HG03432 (cell line): ENCODE results near the gene ANKRD39.
A peak's percentile ranks its signal among the peaks of the same experiment; 100 is the strongest.

ENCODE experiments used
- ATAC-seq: cut with Tn5 transposase; IDR thresholded peaks from one replicate; pipeline ENCODE4 v1.9.1; 2021; ENCODE audit warnings: mild to moderate bottlenecking, moderate library complexity; ENCODE audit not compliant: unreplicated experiment

ANKRD39 gene

DNA sequence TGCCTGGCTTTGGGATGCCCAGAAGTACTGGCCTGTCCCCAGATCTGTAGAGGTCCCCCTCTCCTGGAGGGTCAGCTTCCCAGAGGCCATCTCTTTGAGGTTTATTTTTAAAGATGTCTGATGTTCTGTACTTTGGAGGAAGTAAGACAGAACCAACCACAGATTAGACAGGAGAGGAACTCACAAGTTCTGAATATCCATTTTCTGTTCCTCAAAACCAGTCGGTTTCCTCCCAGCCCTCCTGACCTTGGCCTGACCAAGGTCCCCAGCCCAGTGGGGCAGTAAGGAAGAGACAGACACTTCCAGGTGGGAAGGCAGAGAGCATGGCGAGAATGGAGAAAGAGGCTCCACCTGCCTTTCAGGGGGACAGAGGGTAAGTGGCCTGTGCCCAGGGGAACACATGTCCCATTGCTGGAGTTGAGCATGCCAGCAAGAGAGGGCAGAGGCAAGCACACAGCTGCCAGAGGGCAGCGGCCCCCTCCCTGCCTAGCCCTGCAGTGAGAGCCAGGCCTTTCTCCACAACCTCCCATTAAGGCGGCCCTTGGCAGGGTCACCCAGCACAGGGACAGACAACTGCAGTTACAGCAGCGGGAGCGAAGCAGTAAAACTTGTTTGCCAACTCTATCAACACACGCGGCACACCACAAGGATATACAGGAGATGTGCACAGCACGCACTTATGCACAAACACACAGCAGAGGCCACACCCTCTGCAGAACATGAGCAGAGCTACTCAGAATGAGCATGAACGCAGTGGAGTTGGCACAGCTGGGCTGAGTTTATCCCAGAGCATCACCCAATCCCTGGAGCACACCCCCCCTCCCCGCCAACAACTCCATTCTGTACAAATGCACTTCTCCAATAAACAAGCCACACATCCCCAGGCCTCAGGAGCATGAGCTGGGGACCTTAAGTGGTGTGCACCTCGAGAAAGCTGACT is 30.5 kb upstream of the ANKRD39 start:
- ATAC-seq = no peak

DNA sequence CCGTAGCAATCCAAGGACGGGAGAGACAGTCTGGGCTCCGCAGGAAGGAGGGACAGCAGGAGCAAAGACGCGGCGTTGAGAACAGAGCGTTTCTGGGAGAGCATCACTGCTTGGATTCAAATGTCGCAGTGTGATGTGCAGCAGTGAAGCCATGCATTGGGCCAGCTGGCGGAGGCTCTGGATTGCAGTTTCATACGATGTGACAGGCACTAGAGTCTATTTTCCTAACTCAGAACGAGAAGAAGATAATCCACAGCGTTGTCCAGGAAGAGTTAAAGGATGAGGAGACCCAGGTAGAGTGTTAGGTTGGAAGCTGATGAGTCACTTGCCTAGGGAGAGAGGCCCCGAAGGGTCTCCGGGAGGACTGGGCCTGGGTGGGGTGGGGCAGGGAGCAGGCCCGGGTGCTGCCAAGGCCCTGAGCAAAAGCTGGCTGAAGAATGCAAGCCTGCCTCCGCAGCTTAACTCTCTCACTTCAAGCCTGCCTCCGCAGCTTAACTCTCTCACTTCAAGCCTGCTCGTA is 29.7 kb upstream of the ANKRD39 start:
- no peak for ATAC-seq

DNA sequence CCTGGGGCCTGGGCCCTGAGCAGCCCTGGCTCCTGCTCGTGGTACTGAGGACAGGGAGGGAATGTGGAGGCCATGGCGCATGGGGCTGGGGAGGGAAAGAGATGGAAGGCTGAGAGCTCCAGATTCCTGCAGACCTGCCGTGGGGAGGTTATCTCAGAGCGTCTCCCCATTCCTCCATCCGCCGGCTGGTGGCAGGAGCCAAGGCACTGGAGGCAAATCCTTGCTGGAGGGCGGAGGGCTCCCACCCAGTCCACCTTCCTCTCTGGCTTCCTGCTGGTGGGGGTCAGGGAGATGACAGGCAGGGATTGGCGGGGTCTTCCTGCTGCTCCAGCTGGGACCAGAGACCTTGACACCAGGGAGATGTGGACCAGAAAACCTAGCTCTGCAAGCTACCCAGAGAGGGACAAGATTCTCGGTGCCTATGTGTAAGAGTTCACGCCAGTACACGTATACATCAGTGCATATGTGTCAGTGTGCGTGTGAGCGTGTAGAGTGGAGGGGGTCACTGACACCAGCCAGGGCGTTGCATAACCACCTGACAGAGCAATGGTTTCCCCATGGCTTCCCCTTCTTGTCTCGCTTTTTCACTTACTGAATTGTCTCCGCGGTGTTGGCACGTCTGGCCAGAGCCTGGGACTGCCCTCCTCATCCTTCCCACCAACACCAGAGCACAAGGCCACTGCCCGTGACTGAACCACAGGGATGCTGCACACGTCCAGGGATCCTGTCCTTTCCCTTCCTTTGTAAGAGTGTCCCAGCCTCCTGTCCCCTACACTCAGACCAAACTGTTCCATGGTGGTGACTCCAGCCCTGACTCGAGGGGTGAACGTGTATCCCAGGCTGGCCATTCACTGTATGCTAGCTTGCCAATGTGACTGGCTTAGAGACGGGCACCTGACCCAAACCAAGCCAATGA is 27.9 kb upstream of the ANKRD39 start:
- no peak for ATAC-seq

DNA sequence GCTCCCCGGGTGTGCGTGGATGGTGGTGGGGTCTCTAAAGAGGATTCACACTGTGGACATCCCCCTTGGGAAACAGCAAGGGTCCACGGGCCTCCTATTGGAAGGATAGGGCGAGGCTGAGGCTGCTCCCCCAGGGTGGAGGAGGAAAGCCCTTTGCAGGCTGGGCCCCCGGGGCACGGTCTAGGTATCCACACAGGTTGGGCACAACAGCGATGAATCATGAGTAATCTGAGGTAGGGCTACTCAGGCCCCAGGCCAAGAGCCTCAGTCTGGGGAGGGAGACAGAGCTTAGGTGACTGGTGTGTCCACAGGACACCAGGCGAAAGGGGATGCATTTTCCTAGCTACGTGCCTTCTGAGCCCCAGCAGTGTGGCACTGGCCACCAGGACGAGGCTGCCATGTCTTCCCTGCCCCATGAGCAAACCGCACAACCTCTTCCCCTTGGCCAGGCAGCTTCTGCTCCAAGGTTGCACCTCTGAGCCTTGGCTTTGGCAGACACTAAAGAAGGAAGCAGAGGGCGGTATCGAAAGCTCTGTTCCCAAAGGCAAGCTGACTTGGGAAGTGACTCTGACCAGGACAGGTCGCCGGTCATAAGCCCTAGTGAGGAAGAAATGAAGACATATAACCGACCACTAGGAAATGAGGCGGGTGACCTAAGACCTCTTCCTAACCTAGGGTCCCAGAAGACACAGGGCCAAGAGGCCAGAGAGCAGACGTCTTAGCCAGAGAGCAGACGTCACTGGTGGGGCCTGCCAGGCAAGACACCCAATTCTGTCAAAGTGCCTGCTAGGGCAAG is 26.7 kb upstream of the ANKRD39 start:
- no peak for ATAC-seq

DNA sequence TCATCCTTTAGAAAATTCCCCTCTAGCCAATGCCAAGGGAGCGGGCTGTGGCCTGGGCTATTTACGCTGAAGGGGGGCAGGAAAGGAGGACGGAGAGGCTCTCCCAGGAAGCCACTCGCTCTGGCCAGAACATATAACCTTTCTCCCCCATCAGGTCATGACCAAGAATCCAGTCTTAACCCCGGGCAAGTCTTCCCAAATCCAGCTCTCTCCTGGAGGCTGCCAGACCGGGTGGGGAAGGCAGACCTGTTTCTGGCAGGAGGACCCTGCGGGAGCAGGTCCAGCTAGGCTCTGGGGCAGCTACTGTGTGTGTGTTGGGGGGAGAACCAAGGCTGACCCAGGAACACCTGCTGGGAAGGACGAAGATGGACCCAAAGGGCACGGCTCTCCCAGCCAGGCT is 25.5 kb upstream of the ANKRD39 start:
- ATAC-seq = no peak

DNA sequence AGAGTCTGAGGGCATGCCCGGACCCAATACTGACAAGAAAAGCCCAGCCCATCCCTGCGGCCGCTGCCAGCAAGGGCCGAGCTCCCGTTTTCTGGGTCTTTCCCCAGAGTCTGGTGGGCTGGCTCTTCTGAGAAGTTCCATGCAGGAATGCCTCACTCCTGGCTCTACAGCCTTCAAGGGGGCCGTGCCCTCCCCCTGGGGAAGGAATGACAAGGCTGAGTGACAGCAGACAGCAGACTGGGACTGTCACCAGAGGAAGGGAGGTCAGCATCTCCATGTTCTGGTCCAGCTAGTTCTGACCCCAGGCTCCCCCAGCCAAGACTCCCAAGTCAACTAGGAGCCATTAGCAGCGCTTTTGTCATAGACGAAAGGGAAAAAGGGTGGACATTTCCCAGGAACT is 25.1 kb upstream of the ANKRD39 start:
- ATAC-seq = no peak

DNA sequence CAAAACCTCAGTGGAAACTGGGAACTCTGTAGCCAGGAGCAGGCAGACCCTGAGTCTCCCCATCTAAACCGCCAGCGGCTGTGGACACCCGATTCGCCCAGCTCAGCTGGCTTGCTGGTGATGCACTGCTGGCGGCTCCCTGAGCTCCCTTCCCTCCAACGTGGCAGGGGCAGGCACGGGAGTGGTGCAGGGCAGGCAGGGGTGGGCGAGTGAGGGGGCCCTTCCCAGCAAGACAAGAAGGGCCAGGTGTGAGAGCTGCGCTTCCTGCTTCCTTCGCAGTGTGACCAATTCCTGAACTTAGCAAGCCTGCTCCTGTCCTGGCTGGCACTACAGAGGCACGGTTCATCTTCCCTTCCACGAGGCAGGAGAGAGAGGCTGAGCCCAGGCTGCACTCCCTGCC is 24.4 kb upstream of the ANKRD39 start:
- no peak for ATAC-seq

DNA sequence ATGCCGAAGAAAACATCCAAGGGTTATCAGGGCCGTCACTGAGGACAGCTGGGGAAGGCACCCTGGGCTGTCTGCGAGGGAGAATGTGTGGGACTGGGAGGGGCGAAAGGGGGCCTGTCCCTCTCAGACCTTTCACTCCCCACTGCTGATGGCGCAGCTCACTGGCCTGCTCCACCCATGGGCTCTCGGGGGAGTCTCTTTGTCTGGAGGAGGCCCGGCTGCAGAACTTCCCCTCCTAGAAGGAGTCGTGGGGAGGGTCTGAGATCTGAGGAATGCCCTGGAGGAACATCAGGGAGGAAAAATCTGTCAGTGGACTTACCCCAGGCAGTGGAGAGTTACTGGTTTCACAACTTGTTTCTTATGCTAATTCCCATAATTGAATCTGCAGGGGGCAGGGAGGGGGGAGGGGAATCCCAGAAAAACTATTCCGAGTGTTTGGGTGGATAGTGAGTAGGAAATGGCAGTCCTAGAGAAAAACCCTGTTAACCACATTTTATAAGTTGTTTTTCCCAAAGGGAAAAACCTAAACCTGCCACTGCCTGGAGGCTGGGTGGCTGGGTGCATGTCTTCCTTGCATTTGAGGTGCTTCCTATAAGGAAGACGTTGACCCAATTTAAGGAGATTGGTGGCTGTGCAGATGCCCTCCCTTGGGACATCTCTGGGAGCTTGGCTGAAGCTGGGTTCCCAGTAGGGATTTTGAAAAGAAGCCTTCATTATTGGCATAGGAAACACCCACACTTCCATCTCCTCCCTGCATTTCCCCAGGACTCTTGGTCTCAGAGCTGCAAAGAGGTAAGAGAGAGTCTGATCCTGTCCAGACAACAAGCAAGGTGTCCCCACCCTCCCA is 23.8 kb upstream of the ANKRD39 start:
- no peak for ATAC-seq

- no peak for ATAC-seq
Observed at GRCh38 chr2:96880891-96881273, 23.1 kb upstream of the ANKRD39 start.

DNA sequence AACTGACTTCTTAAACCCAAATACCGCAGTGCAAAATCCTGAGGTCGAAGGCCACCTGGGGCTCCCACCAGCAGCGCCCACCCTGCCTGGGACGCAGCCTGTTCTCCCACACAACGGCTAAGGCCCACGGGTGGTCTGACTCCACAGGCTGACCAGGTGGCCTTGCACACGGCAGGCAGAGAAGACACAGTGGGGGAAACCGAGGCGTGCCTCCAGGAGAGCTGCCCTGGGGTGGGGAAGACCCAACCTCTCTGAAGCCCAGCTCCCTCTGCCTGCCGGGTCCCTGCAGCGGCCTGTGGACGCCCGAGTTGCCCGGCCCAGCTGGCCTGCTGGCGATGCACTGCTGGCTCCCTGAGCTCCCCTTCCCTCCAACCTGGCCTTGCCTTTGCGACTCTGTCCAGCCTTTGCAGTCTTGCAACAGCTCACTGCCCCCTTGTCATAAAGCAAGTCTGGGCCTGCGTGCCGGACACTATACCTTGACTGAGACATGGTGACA is 21.8 kb upstream of the ANKRD39 start:
- ATAC-seq = no peak

DNA sequence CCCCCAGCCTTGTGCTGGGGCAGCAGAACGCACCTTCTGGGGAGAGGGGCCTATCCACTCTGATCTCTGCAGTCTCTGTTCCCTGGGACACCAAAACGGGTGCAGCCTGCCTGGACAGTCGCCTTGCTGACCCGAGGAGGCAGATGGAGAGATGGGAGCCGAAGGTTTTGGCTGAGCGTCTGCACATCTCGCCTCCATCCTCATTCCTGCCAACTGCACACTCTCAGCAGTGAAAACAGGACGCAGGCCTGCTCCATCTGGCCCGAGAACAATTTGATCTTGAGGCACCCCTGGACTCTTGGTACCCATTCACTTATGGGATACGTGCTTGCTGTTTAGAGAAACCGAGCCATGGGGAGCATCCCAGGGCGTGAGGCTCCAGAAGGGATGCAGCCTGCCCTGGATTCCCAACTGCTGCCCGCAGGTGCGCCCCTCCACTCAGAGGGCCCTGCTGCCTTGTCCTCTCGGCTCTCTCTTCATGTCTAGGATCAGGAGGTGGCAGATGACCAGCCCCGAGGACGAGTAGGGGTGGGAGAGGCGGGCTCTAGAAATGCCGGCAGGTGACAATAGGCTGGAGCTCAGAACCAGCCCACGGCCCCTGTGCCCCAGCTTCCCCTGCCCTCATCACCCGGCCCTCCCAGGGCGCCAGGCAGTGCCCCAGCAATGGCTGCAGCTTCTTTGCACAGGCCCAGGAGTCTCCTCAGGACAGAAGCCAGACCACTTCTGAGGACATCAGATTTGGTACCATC is 21.2 kb upstream of the ANKRD39 start:
- no peak for ATAC-seq

- no peak for ATAC-seq
Observed at GRCh38 chr2:96878171-96878570, 20.4 kb upstream of the ANKRD39 start.

DNA sequence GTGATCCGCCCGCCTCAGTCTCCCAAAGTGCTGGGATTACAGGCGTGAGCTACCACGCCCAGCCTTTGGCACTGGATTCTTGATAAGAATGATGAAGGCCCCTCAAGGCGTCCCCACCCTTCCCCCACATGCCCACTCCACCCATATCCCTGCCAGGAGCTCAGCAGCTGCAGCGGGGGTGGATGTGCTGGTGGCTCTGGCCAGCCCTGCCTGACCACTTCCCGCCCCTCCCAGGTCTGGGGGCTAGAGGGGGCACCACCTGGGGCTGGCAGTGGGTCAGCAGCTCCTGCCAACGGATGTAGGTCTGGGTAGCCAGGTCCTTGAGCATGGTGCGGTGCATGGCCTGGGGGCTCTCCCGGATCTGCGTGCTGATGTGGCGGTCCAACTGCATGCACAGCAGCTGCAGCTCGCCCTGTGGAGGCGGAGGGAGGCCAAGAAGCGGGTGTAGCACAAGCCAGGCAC is 19.8 kb upstream of the ANKRD39 start:
- ATAC-seq = no peak

DNA sequence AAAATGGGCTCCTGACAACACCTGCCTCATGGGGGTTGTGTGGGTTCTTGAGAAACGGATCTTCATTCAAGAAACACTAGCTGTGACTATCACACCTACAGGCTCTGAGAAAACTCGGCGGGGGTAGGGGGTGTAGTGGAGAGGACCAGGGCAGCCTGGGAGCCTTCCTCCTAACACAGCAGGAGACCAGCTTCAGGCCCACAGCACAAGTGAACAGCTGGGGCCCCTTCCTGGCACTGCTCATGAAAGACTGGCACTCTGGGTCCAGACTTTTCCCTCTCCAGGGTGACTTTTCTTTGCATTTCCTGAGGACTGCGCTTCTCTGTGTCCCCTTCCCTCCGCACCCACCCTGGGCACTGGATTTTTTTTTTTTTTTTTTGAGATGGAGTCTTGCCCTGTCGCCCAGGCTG is 19.2 kb upstream of the ANKRD39 start:
- no peak for ATAC-seq

DNA sequence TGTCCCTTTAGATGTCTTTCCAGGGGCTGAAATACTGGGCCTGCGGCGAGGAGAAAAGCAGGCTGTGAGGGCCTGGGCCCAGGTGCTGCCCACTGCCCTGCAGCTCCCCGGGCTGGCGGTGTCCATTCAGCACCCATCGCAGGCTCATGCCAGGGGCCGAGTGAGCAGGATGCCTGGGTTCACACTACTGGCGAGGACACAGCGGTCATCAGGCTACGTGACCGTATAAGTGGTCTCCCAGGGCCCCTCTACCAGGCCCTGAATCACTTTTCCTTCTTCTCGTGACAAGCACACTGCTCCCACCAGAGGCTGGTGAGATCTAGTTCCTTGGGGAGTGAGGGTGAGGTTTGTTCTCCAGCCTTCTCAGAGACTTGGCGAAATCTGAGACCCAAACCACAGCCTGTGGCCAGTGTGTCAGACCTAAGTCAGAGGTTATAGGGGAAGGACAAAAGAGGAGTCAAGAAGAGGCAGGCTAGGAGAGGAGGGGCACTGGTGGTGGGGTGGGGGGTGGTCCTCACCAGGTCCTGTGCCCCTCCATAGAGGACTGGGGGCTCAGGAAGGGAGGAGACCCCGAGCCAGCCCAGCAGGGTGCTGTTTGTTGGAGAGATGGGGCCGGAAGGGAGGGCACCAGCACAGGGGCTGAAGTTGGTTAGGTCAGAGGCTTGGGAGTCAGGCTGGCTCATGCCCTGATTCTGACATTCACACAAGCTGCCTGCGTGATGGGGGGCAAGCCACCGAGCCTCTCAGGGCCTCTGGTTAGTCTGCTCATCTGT is 18.6 kb upstream of the ANKRD39 start:
- no peak for ATAC-seq

DNA sequence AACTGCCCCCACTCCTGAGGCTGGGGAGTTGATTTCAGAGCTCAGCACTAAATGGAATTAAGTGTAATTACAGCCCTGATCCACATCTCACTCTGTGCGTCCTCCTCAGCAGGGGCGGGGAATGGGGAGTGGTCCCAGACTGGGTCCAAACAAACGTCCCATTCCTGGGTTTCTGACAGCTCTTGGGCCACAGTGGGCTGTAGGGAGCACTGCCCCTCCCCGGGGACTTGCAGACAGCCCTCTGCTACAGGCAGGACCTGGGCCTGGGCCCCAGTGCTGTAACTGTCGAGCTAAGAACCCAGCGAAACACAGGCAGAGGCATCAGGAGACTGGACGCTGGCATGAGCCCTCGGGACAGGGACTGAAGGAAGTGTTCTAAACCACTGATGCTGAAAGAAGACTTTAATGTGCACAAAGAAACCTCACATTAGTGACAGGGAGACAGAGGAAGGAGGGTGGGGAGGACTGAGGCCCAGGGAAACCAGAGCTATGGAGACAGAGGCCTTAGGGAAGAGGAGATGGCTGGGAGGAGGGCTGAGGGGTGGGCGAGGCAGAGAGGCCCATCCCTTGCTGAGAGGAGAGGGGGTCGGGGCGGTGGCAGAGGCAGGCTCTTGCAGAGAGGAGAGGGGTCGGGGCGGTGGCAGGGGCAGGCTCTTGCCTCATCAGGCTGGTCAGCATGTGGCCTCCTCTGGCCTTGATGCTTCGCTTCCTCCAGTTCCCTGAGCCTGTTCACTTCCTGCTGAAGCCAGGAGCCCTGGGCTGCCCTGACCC is 17.9 kb upstream of the ANKRD39 start:
- ATAC-seq = no peak

- peak; percentile 64 for ATAC-seq
Observed at GRCh38 chr2:96874198-96874831, 16.5 kb upstream of the ANKRD39 start.
